CD14-positive monocyte (primary cell): ENCODE results near the gene PILRA. TPM values are rescaled to one million over a fixed set of nuclear protein-coding genes. Genes with fewer than 3 reads are reported as not detected.
"Not testable (repeated sequence)": the region's sequence is repeated elsewhere in the genome, so short reads cannot be mapped to it uniquely, and the experiment has no call there.

ENCODE experiments used
- DNase-seq, 3 donors: peaks; one replicate each; pipeline ENCODE4 v3.0.0-alpha.2; 2011 to 2022
- H2AFZ ChIP-seq: 2 replicates; pipeline ENCODE4 v1.6.0; 2012; ENCODE audit warnings: mild to moderate bottlenecking, low read depth, low read length, inconsistent platforms; ENCODE audit not compliant: insufficient read depth, poor library complexity, severe bottlenecking
- H3K27ac ChIP-seq, 2 donors: 1 replicate in 1 of 2; 2 replicates in 1 of 2; pipeline ENCODE4 v1.5.1; 2012 to 2013; ENCODE audit warnings: low read length in 2 of 2, control low read depth in 1 of 2, inconsistent platforms in 1 of 2, low read depth in 1 of 2, mild to moderate bottlenecking in 1 of 2
- H3K27me3 ChIP-seq, 2 donors: one replicate each; pipeline versions ENCODE4 v1.6.0 to v1.6.1; 2011 to 2013; ENCODE audit warnings: low read length in 2 of 2; ENCODE audit not compliant: control insufficient read depth in 2 of 2, insufficient read depth in 2 of 2
- H3K36me3 ChIP-seq, 2 donors: replicated peaks in 1 of 2; 1 replicate in 1 of 2; 2 replicates in 1 of 2; pipeline versions ENCODE4 v1.5.1 to v1.6.1; 2012 to 2013; ENCODE audit warnings: low read length in 2 of 2, control low read depth in 1 of 2, inconsistent platforms in 1 of 2, mild to moderate bottlenecking in 1 of 2; ENCODE audit not compliant: insufficient read depth in 2 of 2, control insufficient read depth in 1 of 2
- H3K4me1 ChIP-seq, 2 donors: 1 replicate in 1 of 2; 2 replicates in 1 of 2; pipeline versions ENCODE4 v1.5.1 to v1.6.1; 2012 to 2013; ENCODE audit warnings: low read length in 2 of 2, control low read depth in 1 of 2, inconsistent platforms in 1 of 2, mild to moderate bottlenecking in 1 of 2, moderate library complexity in 1 of 2; ENCODE audit not compliant: insufficient read depth in 2 of 2, control insufficient read depth in 1 of 2
- H3K4me2 ChIP-seq: replicated peaks from 2 replicates; pipeline ENCODE3; 2012; ENCODE audit warnings: low read length, moderate library complexity, mild to moderate bottlenecking; ENCODE audit not compliant: poor library complexity, severe bottlenecking; ENCODE audit errors: extremely low read depth
- H3K4me3 ChIP-seq, 3 experiments: fragments of 200-600 bp in 1 of 3; sonication (generic) in 1 of 3; replicated peaks in 1 of 3; 1 replicate in 2 of 3; 2 replicates in 1 of 3; pipeline ENCODE4 v1.5.1; 2011 to 2013; ENCODE audit warnings: low read length in 3 of 3, mild to moderate bottlenecking in 3 of 3, control low read depth in 2 of 3, low read depth in 2 of 3, inconsistent platforms in 1 of 3, moderate library complexity in 1 of 3
- H3K79me2 ChIP-seq: 2 replicates; pipeline ENCODE4 v1.6.0; 2012; ENCODE audit warnings: mild to moderate bottlenecking, control low read depth, inconsistent platforms, low read length, moderate library complexity; ENCODE audit not compliant: insufficient read depth
- H3K9ac ChIP-seq: 2 replicates; pipeline ENCODE4 v1.6.0; 2017; ENCODE audit warnings: low read length, mild to moderate bottlenecking; ENCODE audit not compliant: insufficient read depth, poor library complexity, severe bottlenecking
- H3K9me3 ChIP-seq, 2 donors: replicated peaks in 1 of 2; 1 replicate in 1 of 2; 2 replicates in 1 of 2; pipeline versions ENCODE4 v1.5.1 to v1.6.1; 2012 to 2013; ENCODE audit warnings: low read length in 2 of 2, control low read depth in 1 of 2; ENCODE audit not compliant: control insufficient read depth in 1 of 2, insufficient read depth in 1 of 2
- H4K20me1 ChIP-seq: 2 replicates; pipeline ENCODE4 v1.6.0; 2012; ENCODE audit warnings: mild to moderate bottlenecking, low read length, control low read depth, moderate library complexity; ENCODE audit not compliant: insufficient read depth
- H3K27ac Mint-ChIP-seq, 7 donors: one replicate each; pipeline ENCODE4 v1.8.0; 2020; ENCODE audit warnings: mild to moderate bottlenecking in 7 of 7, mixed read lengths in 7 of 7, moderate library complexity in 6 of 7, inconsistent platforms in 2 of 7
- H3K27me3 Mint-ChIP-seq, 3 donors: one replicate each; pipeline ENCODE4 v1.8.0; 2021 to 2022; ENCODE audit warnings: low read depth in 3 of 3, mild to moderate bottlenecking in 3 of 3, mixed read lengths in 3 of 3, moderate library complexity in 3 of 3, inconsistent platforms in 1 of 3
- H3K36me3 Mint-ChIP-seq, 2 donors: one replicate each; pipeline ENCODE4 v1.8.0; 2020; ENCODE audit warnings: mixed read lengths in 2 of 2, inconsistent platforms in 1 of 2, mild to moderate bottlenecking in 1 of 2
- H3K4me1 Mint-ChIP-seq: one replicate; pipeline ENCODE4 v1.8.0; 2020; ENCODE audit warnings: mild to moderate bottlenecking, mixed read lengths
- H3K4me3 Mint-ChIP-seq, 2 donors: one replicate each; pipeline ENCODE4 v1.8.0; 2020; ENCODE audit warnings: mild to moderate bottlenecking in 2 of 2, mixed read lengths in 2 of 2, moderate library complexity in 1 of 2
- H3K9me3 Mint-ChIP-seq, 7 donors: one replicate each; pipeline ENCODE4 v1.8.0; 2020 to 2022; ENCODE audit warnings: mixed read lengths in 7 of 7, mild to moderate bottlenecking in 6 of 7, moderate library complexity in 6 of 7, inconsistent platforms in 2 of 7
- CTCF ChIP-seq: fragments of 200-600 bp; IDR thresholded peaks from one replicate; pipeline ENCODE4 v1.8.0; 2022; ENCODE audit warnings: antibody characterized with exemption, mild to moderate bottlenecking
- WGBS: methylation state at CpG from one replicate; pipeline ENCODE4 v1.1.5; 2013; ENCODE audit warnings: missing lambda C conversion rate; ENCODE audit not compliant: insufficient coverage; 5-methylcytosine and 5-hydroxymethylcytosine counted together
- intact Hi-C, 2 donors: fragments of 100-400 bp; cut with micrococcal nuclease; formaldehyde crosslinking; loops; one replicate each; pipeline versions ENCODE4 v1.15.0 to v1.15.1; 2023
- polyA plus RNA-seq, 3 donors: library from polyadenylated mRNA; depleted of rRNA in 1 of 3; unstranded in 2 of 3; stranded (reverse) in 1 of 3; fragments of 300-500 nt in 2 of 3; fragments of >200 nt in 1 of 3; fragmentation: Illumina TruSeq in 2 of 3; gene quantifications; 1 replicate in 2 of 3; 2 replicates in 1 of 3; pipeline ENCODE4 v1.2.3, GENCODE V29; 2012 to 2021

PILRA gene
- polyA plus RNA-seq, 3 donors = 316 to 491 (median 364) TPM

GRCh38 chr7:100342765-100343164 is 30.5 kb upstream of the PILRA start:
- Histone ChIP-seq H4K20me1 (peaks cover 4% of the 10 kb centered on the region), H3K27me3 (no peaks in the 10 kb centered on the region), H3K9me3 (no peaks in the 10 kb centered on the region), H3K27ac (no peak overlapping the region), H3K4me3 (no peak overlapping the region), H3K9ac (no peak overlapping the region), H2AFZ (no peak overlapping the region), H3K36me3 (peaks cover 34 to 48% of the 10 kb centered on the region in 2 donors), H3K79me2 (peaks cover 29% of the 10 kb centered on the region), H3K4me1 (peaks cover 4 to 6% of the 10 kb centered on the region in 2 donors), H3K4me2 (no peak overlapping the region)
- WGBS = 90% methylated on average over 6 of the region's 6 CpGs
- Mint-ChIP-seq H3K9me3 (peaks cover 0 to 2% (median 0%) of the 10 kb centered on the region in 7 donors), H3K27ac (peak overlapping the region in 2 of 7 donors; percentile 3 to 52), H3K36me3 (peaks cover 62 to 72% of the 10 kb centered on the region in 2 donors), H3K4me1 (peaks cover 12% of the 10 kb centered on the region), H3K4me3 (no peak overlapping the region), H3K27me3 (peaks cover 0 to 3% (median 0%) of the 10 kb centered on the region in 3 donors)
- no peak for DNase-seq
- no peak for TF ChIP-seq CTCF
- intact Hi-C loops = loop anchor here (10.0 kb wide), 1 partner anchor 68 kb away; no protein-coding TSS in a partner anchor

- intact Hi-C loops = loop anchor here (10.0 kb wide), 1 partner anchor 69 kb away; no protein-coding TSS in a partner anchor
- not testable (repeated sequence) for H3K9me3 Mint-ChIP-seq, H3K27ac ChIP-seq, H3K4me1 ChIP-seq, H2AFZ ChIP-seq, H4K20me1 ChIP-seq, H3K27me3 Mint-ChIP-seq, H3K4me2 ChIP-seq, H3K4me3 ChIP-seq, H3K9me3 ChIP-seq, DNase-seq, H3K27me3 ChIP-seq, H3K4me3 Mint-ChIP-seq, H3K9ac ChIP-seq
- H3K27ac Mint-ChIP-seq = peak overlapping the region in 4 of 7 donors; percentile 25 to 90 (median 86)
- H3K4me1 Mint-ChIP-seq = peaks cover 12% of the 10 kb centered on the region
- Histone ChIP-seq H3K36me3 (peaks cover 42 to 55% of the 10 kb centered on the region in 2 donors), H3K79me2 (peaks cover 25% of the 10 kb centered on the region)
- H3K36me3 Mint-ChIP-seq = peaks cover 58 to 73% of the 10 kb centered on the region in 2 donors
- 92% methylated on average over 2 of the region's 4 CpGs for WGBS
Observed at GRCh38 chr7:100344124-100344559, 29.1 kb upstream of the PILRA start.
